Uterus (tissue), 4 donors: ENCODE results near the gene OR2A14. TPM values are rescaled to one million over a fixed set of nuclear protein-coding genes. Genes with fewer than 3 reads are reported as not detected.
A peak's percentile ranks its signal among the peaks of the same experiment; 100 is the strongest.
"Not testable (repeated sequence)": the region's sequence is repeated elsewhere in the genome, so short reads cannot be mapped to it uniquely, and the experiment has no call there.

Experiments
- DNase-seq, 2 donors: peaks; one replicate each; pipeline ENCODE4 v3.0.0-alpha.2; 2019 to 2020
- H3K27ac ChIP-seq, 2 donors: fragments of 200-600 bp; sonication (generic); 1 replicate in 1 of 2; 2 replicates in 1 of 2; pipeline ENCODE4 v1.5.1; 2016 to 2018
- H3K27me3 ChIP-seq, 2 donors: fragments of 200-600 bp; sonication (generic); one replicate each; pipeline ENCODE4 v1.5.1; 2018 to 2019; ENCODE audit warnings: control low read depth in 1 of 2
- H3K36me3 ChIP-seq, 2 donors: fragments of 200-600 bp; sonication (generic); one replicate each; pipeline ENCODE4 v1.5.1; 2019; ENCODE audit warnings: control low read depth in 1 of 2
- H3K4me1 ChIP-seq, 2 donors: fragments of 200-600 bp; sonication (generic); one replicate each; pipeline ENCODE4 v1.5.1; 2018 to 2019; ENCODE audit warnings: control low read depth in 1 of 2
- H3K4me3 ChIP-seq, 2 donors: fragments of 200-600 bp; sonication (generic); 1 replicate in 1 of 2; 2 replicates in 1 of 2; pipeline ENCODE4 v1.5.1; 2018 to 2019; ENCODE audit warnings: mild to moderate bottlenecking in 1 of 2
- H3K9me3 ChIP-seq, 2 donors: fragments of 200-600 bp; sonication (generic); one replicate each; pipeline ENCODE4 v1.5.1; 2019; ENCODE audit warnings: control low read depth in 1 of 2
- CTCF ChIP-seq, 4 experiments: fragments of 200-600 bp in 2 of 4; fragments of 450-650 bp in 2 of 4; sonication (generic) in 2 of 4; IDR thresholded peaks; one replicate each; pipeline ENCODE4 v1.5.1; 2016 to 2019; ENCODE audit warnings: antibody characterized with exemption in 4 of 4, mild to moderate bottlenecking in 2 of 4, moderate library complexity in 1 of 4
- POLR2A ChIP-seq, 2 donors: fragments of 450-650 bp; IDR thresholded peaks; one replicate each; pipeline ENCODE4 v1.6.1; 2016; ENCODE audit warnings: antibody characterized with exemption in 2 of 2, mild to moderate bottlenecking in 1 of 2, moderate library complexity in 1 of 2
- intact Hi-C: fragments of 100-400 bp; cut with DNase I; formaldehyde crosslinking; loops from one replicate; pipeline ENCODE4 v1.15.1; 2023; ENCODE audit warnings: low total_unique reads
- total RNA-seq, 4 donors: library from RNA; depleted of rRNA in 3 of 4; stranded (reverse); fragments of >200 nt in 3 of 4; gene quantifications; one replicate each; pipeline versions ENCODE4 v1.1.0 to v1.2.4, GENCODE V29; 2014 to 2023
- donor health status: DM: yes; HTN: yes; CAD: no.

The OR2A14 gene
- total RNA-seq, 4 donors from 2014 or later = not detected

DNA sequence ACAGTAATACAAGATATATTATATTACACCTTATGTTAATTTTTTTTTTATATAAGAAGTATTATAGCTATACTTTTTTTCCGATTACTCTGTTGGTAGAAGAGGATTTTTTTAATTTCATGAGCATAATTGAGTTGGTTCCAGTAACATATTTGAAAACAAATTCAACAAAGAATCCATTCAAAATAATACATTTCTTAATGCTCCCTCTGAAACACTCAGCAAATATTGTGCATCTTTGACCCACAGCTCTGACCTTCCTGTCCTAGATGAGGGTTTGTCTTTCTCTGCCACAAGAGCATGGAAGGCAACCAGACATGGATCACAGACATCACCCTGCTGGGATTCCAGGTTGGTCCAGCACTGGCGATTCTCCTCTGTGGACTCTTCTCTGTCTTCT is 13.7 kb upstream of the OR2A14 start, which contains the start of gene OR2A2:
OR2A2 (plus strand) TSS at position 301 of the 400 bp plus-strand sequence; CDS start at position 301, 0 bp downstream.
- Histone ChIP-seq H3K27me3 (no peaks in the 10 kb centered on the region), H3K9me3 (no peaks in the 10 kb centered on the region), H3K27ac (no peak within 1 kb of the TSS), H3K4me3 (no peak within 1 kb of the TSS), H3K4me1 (no peaks in the 10 kb centered on the region), H3K36me3 (no peaks in the 10 kb centered on the region)
- DNase-seq = no peak
- intact Hi-C loops = no loop called here
- no peak for TF ChIP-seq CTCF (IDR thresholded peaks at IDR 0.05)
- no peak for TF ChIP-seq POLR2A (IDR thresholded peaks at IDR 0.05)

GRCh38 chr7:144110272-144110671 is 12.7 kb upstream of the OR2A14 start:
- no peak for DNase-seq
- Histone ChIP-seq H3K27ac (no peak overlapping the region), H3K4me3 (no peak overlapping the region), H3K36me3 (no peaks in the 10 kb centered on the region), H3K4me1 (no peaks in the 10 kb centered on the region), H3K27me3 (no peaks in the 10 kb centered on the region), H3K9me3 (no peaks in the 10 kb centered on the region)
- intact Hi-C loops = no loop called here
- no peak for TF ChIP-seq CTCF (IDR thresholded peaks at IDR 0.05)

DNA sequence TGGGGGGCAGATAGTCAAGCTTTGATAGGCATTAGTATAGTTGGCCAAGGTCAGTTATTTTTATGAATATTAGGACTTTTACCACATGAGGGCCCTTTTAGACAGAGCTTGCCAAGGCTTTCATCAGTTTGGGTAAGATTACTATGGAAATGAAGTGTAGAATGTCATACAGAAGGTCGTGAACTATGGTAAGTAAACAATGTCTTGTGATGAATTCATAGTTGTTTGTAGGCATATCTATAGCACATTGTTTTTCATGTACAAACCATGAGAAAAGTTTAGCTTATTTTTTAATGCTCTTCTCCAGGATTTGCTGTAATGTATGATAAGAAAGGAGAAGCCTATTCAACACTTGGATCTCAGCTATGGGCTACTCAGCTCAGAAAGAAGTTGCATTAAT is 9.3 kb upstream of the OR2A14 start:
- no peaks in the 10 kb centered on the region for H3K4me1 ChIP-seq
- H3K9me3 ChIP-seq = no peaks in the 10 kb centered on the region
- no peak overlapping the region for H3K4me3 ChIP-seq
- DNase-seq = no peak
- no peaks in the 10 kb centered on the region for H3K27me3 ChIP-seq
- intact Hi-C loops = no loop called here
- no peaks in the 10 kb centered on the region for H3K36me3 ChIP-seq
- TF ChIP-seq CTCF (IDR thresholded peaks at IDR 0.05) = no peak
- no peak for TF ChIP-seq POLR2A (IDR thresholded peaks at IDR 0.05)
- H3K27ac ChIP-seq = no peak overlapping the region

DNA sequence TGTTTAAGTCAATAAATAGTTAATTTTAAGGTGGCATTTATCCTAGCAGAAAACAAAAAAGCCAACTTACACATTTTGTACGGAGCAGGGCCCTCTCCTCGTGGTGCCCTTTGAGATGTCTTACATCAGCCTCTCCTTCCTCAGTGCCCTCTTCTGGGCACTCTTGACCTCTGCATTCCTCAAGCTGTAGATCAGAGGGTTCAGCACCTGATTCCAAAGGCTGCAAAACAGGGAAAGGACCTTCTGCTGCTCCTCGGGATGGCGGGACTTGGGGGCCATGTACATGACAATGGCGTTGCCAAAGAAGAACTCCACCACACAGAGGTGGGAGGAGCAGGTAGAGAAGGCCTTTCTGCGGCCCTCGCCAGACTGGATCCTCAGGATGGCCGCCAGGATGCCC is 4.6 kb upstream of the OR2A14 start:
- intact Hi-C loops = no loop called here
- Histone ChIP-seq H3K9me3 (no peaks in the 10 kb centered on the region), H3K27me3 (no peaks in the 10 kb centered on the region), H3K27ac (no peak overlapping the region), H3K4me1 (no peaks in the 10 kb centered on the region), H3K36me3 (no peaks in the 10 kb centered on the region), H3K4me3 (no peak overlapping the region)
- TF ChIP-seq POLR2A (IDR thresholded peaks at IDR 0.05) (no peak), CTCF (IDR thresholded peaks at IDR 0.05) (no peak)
- no peak for DNase-seq

DNA sequence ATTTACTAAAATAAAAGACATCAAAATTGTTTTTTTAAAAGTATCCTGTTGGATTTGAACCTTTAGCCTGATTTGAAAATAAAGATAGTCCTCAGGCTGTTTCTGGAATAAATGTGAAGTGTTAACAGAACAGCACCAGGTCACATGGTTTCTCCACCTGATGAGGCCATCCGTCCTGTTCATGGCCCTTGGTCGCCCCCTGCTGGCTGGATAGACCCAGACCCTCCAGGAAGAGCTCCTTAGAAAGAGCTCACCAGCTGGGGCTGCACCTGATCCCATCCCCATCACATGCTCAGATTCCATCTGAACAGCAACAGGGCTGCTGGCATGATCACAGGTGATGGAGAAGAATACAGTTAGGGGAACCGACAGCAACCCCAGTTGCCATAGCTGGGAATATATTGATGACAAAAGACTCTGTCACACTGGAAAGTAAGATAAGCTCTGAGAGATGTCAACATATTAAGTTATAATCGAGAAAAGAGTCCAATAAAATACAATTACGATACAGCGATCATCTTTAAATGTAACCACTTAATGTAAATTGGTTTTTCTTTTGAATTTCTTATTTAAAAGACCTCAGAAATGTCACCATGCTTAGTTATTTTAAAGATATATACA is 4.8 kb downstream of the OR2A14 start:
- Histone ChIP-seq H3K9me3 (no peaks in the 10 kb centered on the region), H3K36me3 (no peaks in the 10 kb centered on the region), H3K4me3 (no peak overlapping the region), H3K27ac (no peak overlapping the region), H3K4me1 (no peaks in the 10 kb centered on the region), H3K27me3 (no peaks in the 10 kb centered on the region)
- DNase-seq = peak; percentile 75 to 84
- intact Hi-C loops = no loop called here
- no peak for TF ChIP-seq POLR2A (IDR thresholded peaks at IDR 0.05)
- peak; percentile 52 to 71 (median 60) for TF ChIP-seq CTCF (IDR thresholded peaks at IDR 0.05)

- DNase-seq, H3K36me3 ChIP-seq, H3K4me1 ChIP-seq, H3K27me3 ChIP-seq, H3K4me3 ChIP-seq, H3K27ac ChIP-seq, H3K9me3 ChIP-seq, intact Hi-C loops: not testable (repeated sequence)
Observed at GRCh38 chr7:144129601-144130000, 6.6 kb downstream of the OR2A14 start.
